GM23248 (cell line): ENCODE measurements around the gene EPB41L4B. TPM values are rescaled to one million over a fixed set of nuclear protein-coding genes. Genes with fewer than 3 reads are reported as not detected.

Source experiments
- DNase-seq: peaks from one replicate; pipeline ENCODE4 v3.0.0-alpha.2; 2015
- H2AFZ ChIP-seq: fragments of 200-600 bp; sonication (generic); 2 replicates; pipeline ENCODE4 v1.6.1; 2016; ENCODE audit warnings: antibody characterized with exemption
- H3F3A ChIP-seq: fragments of 200-600 bp; sonication (generic); 2 replicates; pipeline ENCODE4 v1.6.1; 2016; ENCODE audit warnings: mild to moderate bottlenecking, antibody characterized with exemption, mixed run types; ENCODE audit not compliant: insufficient read depth
- H3K27ac ChIP-seq: fragments of 200-600 bp; sonication (generic); 2 replicates; pipeline ENCODE4 v1.5.1; 2016; ENCODE audit warnings: mild to moderate bottlenecking
- H3K27me3 ChIP-seq: fragments of 200-600 bp; sonication (generic); replicated peaks from 2 replicates; pipeline ENCODE4 v1.6.1; 2016; ENCODE audit warnings: mild to moderate bottlenecking; ENCODE audit not compliant: insufficient read depth
- H3K36me3 ChIP-seq: fragments of 200-600 bp; sonication (generic); 2 replicates; pipeline ENCODE4 v1.6.1; 2016; ENCODE audit warnings: low read depth, mild to moderate bottlenecking
- H3K4me1 ChIP-seq: fragments of 200-600 bp; sonication (generic); 2 replicates; pipeline ENCODE4 v1.6.1; 2016; ENCODE audit warnings: mild to moderate bottlenecking; ENCODE audit not compliant: insufficient read depth
- H3K4me2 ChIP-seq: fragments of 200-600 bp; sonication (generic); one replicate; pipeline ENCODE4 v1.6.1; 2016; ENCODE audit warnings: mild to moderate bottlenecking; ENCODE audit not compliant: unreplicated experiment
- H3K4me3 ChIP-seq: fragments of 200-600 bp; sonication (generic); 2 replicates; pipeline ENCODE4 v1.5.1; 2016; ENCODE audit warnings: mild to moderate bottlenecking
- H3K79me2 ChIP-seq: fragments of 200-600 bp; sonication (generic); 2 replicates; pipeline ENCODE4 v1.6.1; 2016; ENCODE audit warnings: mild to moderate bottlenecking; ENCODE audit not compliant: insufficient read depth
- H3K9ac ChIP-seq: fragments of 200-600 bp; sonication (generic); 2 replicates; pipeline ENCODE4 v1.6.1; 2016; ENCODE audit warnings: mild to moderate bottlenecking
- H3K9me2 ChIP-seq: fragments of 200-600 bp; sonication (generic); 2 replicates; pipeline ENCODE4 v1.6.1; 2016; ENCODE audit warnings: mixed run types, mild to moderate bottlenecking, moderate library complexity; ENCODE audit not compliant: insufficient read depth
- H3K9me3 ChIP-seq: fragments of 200-600 bp; sonication (generic); one replicate; pipeline ENCODE4 v1.6.1; 2017; ENCODE audit warnings: low read depth
- H4K20me1 ChIP-seq: fragments of 200-600 bp; sonication (generic); 2 replicates; pipeline ENCODE4 v1.6.0; 2016; ENCODE audit not compliant: insufficient read depth
- EZH2 ChIP-seq: fragments of 200-600 bp; sonication (generic); IDR thresholded peaks from 2 replicates; pipeline ENCODE4 v1.6.1; 2018; ENCODE audit warnings: antibody characterized with exemption, mild to moderate bottlenecking; ENCODE audit not compliant: insufficient read depth, poor library complexity, severe bottlenecking
- EZH2phosphoT487 ChIP-seq: fragments of 200-600 bp; sonication (generic); IDR thresholded peaks from 2 replicates; pipeline ENCODE4 v1.6.1; 2018; ENCODE audit warnings: antibody characterized with exemption, moderate library complexity, mild to moderate bottlenecking, low read depth; ENCODE audit not compliant: insufficient read depth
- WGBS, 2 experiments: methylation state at CpG; one replicate each; pipeline ENCODE4 v1.1.6; 2015 to 2017; ENCODE audit warnings: low lambda C conversion rate in 2 of 2, low coverage in 1 of 2; ENCODE audit errors: missing lambda C conversion rate in 2 of 2; 5-methylcytosine and 5-hydroxymethylcytosine counted together
- in situ Hi-C: fragments of 300-500 bp; cut with MboI; formaldehyde crosslinking; loops from 2 replicates; pipeline ENCODE4 v1.15.0; 2020
- polyA plus RNA-seq: library from polyadenylated mRNA; unstranded; fragments of >200 nt; fragmentation: Nextera tagmentation; extraction: Ambion mirVana; gene quantifications from 2 replicates; pipeline ENCODE4 v1.2.1, GENCODE V29; 2016
- total RNA-seq: library from RNA; depleted of rRNA; stranded (reverse); fragments of >200 nt; shearing (Covaris generic); gene quantifications from 2 replicates; pipeline ENCODE4 v1.2.3, GENCODE V29; 2014

EPB41L4B gene
- total and polyA plus RNA-seq, 2 experiments from 2014 or later: 0.33 to 0.76 TPM

DNA sequence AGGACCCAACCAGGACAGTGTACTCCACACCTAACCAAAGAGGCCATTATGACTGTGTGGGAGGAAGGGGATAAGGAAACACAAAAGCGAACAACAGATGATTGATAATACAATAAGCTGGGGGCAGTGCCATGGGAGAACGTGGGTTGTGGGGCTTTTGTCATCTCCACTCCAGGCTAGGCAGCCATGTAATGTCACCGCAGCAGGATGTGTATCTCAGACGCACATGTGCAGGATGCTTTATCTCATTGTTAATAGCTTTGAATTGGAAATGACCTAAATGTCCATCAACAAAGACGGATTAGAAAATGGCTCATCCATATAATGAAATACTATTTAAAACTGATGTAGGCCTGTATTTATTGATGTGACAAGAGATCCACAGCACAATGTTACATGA lies 51.0 kb downstream of the EPB41L4B start:
- Histone ChIP-seq H3K79me2 (no peaks in the 10 kb centered on the region), H3K27ac (no peak overlapping the region), H3K4me1 (no peaks in the 10 kb centered on the region), H3K4me3 (no peak overlapping the region), H3K9ac (no peak overlapping the region), H3K27me3 (peaks cover 2% of the 10 kb centered on the region; the same call in 1 of the 2 replicates), H3F3A (no peaks in the 10 kb centered on the region), H4K20me1 (no peaks in the 10 kb centered on the region), H3K4me2 (no peak overlapping the region), H3K9me3 (no peaks in the 10 kb centered on the region), H3K9me2 (no peaks in the 10 kb centered on the region), H3K36me3 (no peaks in the 10 kb centered on the region), H2AFZ (no peak overlapping the region)
- DNase-seq: no peak
- 81 to 82% methylated on average over 5 of the region's 5 CpGs for WGBS, 2 experiments
- in situ Hi-C loops: no loop called here
- TF ChIP-seq EZH2 (no peak), EZH2phosphoT487 (no peak)

DNA sequence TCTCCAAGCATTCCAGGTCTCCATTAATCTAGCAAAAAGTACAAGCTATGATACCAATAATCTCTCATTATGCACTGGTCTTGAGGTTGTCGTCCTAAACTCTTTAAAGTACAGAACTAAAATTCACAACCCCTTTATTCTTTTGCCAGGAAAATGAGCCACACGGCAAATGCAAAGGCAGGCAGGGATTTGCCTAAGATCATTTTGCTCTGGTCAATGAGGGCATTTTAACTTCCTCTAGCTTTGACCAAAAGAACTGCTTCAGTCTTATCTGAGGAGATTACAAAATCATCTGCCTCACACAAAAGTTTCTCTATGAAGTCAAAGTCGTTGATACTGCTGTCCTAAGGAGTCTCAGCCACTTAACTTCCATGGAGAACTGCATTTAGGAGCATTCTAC lies 51.8 kb downstream of the EPB41L4B start:
- 57 to 63% methylated on average over 3 of the region's 3 CpGs for WGBS, 2 experiments
- no peak for TF ChIP-seq EZH2
- no peak overlapping the region for H3K4me2 ChIP-seq

DNA sequence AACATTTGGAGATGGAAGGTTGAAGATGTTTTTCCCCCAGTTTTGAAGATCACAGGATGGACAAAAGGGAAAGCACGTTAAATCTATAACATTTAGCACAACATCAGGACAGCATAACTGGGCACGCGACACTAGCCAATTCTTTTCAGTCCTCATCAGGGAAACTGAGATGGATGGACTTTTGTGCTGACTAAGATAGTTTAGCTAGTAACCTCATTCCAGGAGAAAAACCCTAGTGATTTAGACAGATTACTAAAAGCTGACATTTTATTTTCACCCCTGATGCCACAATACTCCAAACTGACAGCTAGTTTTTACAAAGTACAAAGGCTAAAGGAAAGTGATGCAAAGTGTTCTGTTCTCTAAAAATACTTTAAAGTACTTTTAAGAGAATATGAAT lies 53.3 kb downstream of the EPB41L4B start:
- WGBS, 2 experiments: 81 to 99% methylated on average over 3 of the region's 3 CpGs
- TF ChIP-seq EZH2: no peak
- TF ChIP-seq EZH2phosphoT487: no peak

More for the DNA sequence above, 51.8 kb downstream of the EPB41L4B start:
- H3K9me3 ChIP-seq: no peaks in the 10 kb centered on the region
- H3K27ac ChIP-seq: no peak overlapping the region
- H4K20me1 ChIP-seq: no peaks in the 10 kb centered on the region
- no peaks in the 10 kb centered on the region for H3K4me1 ChIP-seq
- peaks cover 2% of the 10 kb centered on the region; the same call in 1 of the 2 replicates for H3K27me3 ChIP-seq
- H3F3A ChIP-seq: no peaks in the 10 kb centered on the region
- no peak overlapping the region for H2AFZ ChIP-seq
- H3K9ac ChIP-seq: no peak overlapping the region
- H3K4me3 ChIP-seq: no peak overlapping the region
- in situ Hi-C loops: no loop called here
- H3K36me3 ChIP-seq: no peaks in the 10 kb centered on the region
- no peaks in the 10 kb centered on the region for H3K9me2 ChIP-seq
- DNase-seq: no peak
- H3K79me2 ChIP-seq: no peaks in the 10 kb centered on the region

DNA sequence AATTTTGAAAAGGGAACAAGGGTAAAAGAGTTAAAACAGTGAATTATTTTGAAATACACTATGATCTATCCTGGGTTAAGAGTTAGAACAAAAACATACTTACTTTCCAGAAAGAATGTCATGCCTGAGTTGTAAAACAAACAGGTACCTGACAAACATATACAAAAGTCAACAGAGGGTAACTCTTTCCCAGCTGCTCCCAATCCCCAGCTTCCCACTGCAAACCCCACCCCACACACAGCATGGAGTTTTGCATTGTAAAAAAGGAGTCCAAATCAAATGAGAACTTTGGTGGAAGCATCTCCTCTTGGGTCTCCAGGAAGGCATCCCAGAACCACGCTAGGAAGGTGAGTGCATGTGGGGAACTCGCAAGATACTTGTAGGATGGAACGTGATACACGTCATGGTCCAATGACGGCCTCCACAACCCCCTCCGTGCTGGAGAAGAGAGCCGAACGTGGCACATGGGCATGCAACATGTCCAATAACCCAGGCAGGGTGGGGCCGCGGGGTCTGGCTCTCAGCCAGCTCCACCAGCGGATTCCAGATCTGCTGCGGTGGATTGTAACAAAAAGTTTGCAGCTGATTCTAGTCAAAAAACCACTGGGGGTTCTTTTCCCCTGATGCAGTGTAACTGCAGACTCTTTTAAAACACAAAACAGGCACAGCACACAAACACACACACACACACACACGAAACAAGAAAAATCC lies 55.8 kb downstream of the EPB41L4B start:
- no peak overlapping the region for H3K4me3 ChIP-seq
- in situ Hi-C loops: no loop called here
- H4K20me1 ChIP-seq: no peaks in the 10 kb centered on the region
- H3K36me3 ChIP-seq: no peaks in the 10 kb centered on the region
- H3K9me2 ChIP-seq: no peaks in the 10 kb centered on the region
- 19 to 20% methylated on average over 13 of the region's 13 CpGs for WGBS, 2 experiments
- DNase-seq: peak; percentile 58
- no peak overlapping the region for H3K9ac ChIP-seq
- no peak overlapping the region for H3K4me2 ChIP-seq
- H3K4me1 ChIP-seq: no peaks in the 10 kb centered on the region
- no peaks in the 10 kb centered on the region for H3F3A ChIP-seq
- no peaks in the 10 kb centered on the region for H3K9me3 ChIP-seq
- H2AFZ ChIP-seq: no peak overlapping the region
- no peak overlapping the region for H3K27ac ChIP-seq
- H3K27me3 ChIP-seq: peaks cover 2% of the 10 kb centered on the region; the same call in 1 of the 2 replicates
- no peaks in the 10 kb centered on the region for H3K79me2 ChIP-seq
- TF ChIP-seq EZH2: no peak
- no peak for TF ChIP-seq EZH2phosphoT487

More for the DNA sequence above, 53.3 kb downstream of the EPB41L4B start:
- in situ Hi-C loops: no loop called here
- Histone ChIP-seq H3K27ac (no peak overlapping the region), H3K9me3 (no peaks in the 10 kb centered on the region), H3K9me2 (no peaks in the 10 kb centered on the region), H4K20me1 (no peaks in the 10 kb centered on the region), H3K9ac (no peak overlapping the region), H3K79me2 (no peaks in the 10 kb centered on the region), H3K36me3 (no peaks in the 10 kb centered on the region), H3K4me1 (no peaks in the 10 kb centered on the region), H3K27me3 (peaks cover 2% of the 10 kb centered on the region; the same call in 1 of the 2 replicates), H3F3A (no peaks in the 10 kb centered on the region), H3K4me3 (no peak overlapping the region), H2AFZ (no peak overlapping the region), H3K4me2 (no peak overlapping the region)
- no peak for DNase-seq
